Hepatocyte (in vitro differentiated cells): ENCODE measurements around the gene PTPRZ1.

Source experiments
- CTCF ChIP-seq: fragments of 200-600 bp; sonication (generic); IDR thresholded peaks from 2 replicates; pipeline ENCODE4 v1.5.1; 2016; ENCODE audit warnings: antibody characterized with exemption, mild to moderate bottlenecking; ENCODE audit not compliant: poor library complexity
- EZH2phosphoT487 ChIP-seq: fragments of 200-600 bp; sonication (generic); IDR thresholded peaks from one replicate; pipeline ENCODE4 v1.6.1; 2018; ENCODE audit warnings: antibody characterized with exemption, mild to moderate bottlenecking, low read depth, moderate library complexity; ENCODE audit not compliant: unreplicated experiment, severe bottlenecking

GRCh38 chr7:122072272-122072671, 199.3 kb downstream of the PTPRZ1 start:
- TF ChIP-seq CTCF (no peak), EZH2phosphoT487 (no peak)
